Retinal pigment epithelial cell (primary cell): ENCODE results near the gene COX8A.

Experiments
- DNase-seq: peaks from one replicate; pipeline ENCODE4 v3.0.0-alpha.2; 2010; ENCODE audit warnings: low read depth
- H3K4me3 ChIP-seq: 2 replicates; pipeline ENCODE4 v1.5.1; 2011; ENCODE audit warnings: mild to moderate bottlenecking, low read length, control low read depth, moderate library complexity
- CTCF ChIP-seq: conservative IDR thresholded peaks from 2 replicates; pipeline ENCODE4 v1.5.1; 2011; ENCODE audit warnings: low read depth, low read length, control low read depth, inconsistent platforms

The COX8A gene

GRCh38 chr11:63938479-63939396, 35.7 kb upstream of the COX8A start, which contains the start of gene NAA40:
Gene NAA40 (plus strand): TSS chr11:63939002. CDS start chr11:63939097, 95 bp downstream.
- peak; percentile 83 for DNase-seq
- no peak for TF ChIP-seq CTCF
- H3K4me3 ChIP-seq, result peak within 1 kb of the TSS; percentile 85

DNA sequence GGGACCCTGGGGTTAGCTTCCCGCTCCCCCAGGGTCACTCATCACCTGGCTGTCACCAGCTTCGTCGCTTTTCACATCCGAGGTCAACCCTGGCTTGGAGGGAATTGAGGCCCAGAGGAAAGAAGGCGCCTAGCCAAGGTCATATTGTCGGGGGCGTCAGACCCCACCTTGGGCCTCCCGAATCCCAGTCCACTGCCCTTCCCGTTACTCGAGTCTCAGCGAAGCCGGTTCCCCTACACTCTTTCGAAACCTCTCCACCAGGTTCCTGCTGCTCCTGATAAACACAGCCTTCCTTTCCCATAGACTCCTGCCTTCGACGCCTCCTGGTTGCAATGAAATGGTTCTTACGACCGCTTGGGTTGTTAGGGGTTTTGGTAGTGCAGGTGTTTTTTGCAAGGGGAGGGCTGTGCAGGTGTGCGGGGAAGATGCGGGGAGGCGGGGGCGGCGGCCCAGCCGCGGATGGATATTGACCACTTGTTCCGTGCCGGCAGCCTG, 35.0 kb upstream of the COX8A start:
- no peak for DNase-seq
- peak overlapping the region; percentile 85 for H3K4me3 ChIP-seq
- TF ChIP-seq CTCF, result peak; percentile 5

DNA sequence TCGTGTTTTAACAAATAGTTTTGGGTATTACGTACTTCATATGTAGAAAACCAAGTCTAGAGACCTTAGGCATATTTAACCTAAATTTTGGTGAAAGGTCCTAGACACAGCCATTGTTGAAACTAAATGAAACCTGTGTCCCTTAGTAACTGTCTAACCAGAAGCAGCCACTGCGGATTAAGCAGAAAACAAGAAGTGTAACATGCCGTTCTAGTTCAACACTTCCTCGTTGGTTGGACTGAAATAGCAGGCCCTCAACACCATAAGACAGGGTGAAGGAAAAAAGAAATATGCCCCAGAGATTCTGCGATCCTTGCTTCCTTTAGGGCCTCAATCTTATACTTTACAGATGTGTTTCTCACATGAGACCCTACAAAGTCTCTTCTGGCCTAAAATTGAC, 33.6 kb upstream of the COX8A start:
- no peak for TF ChIP-seq CTCF
- no peak for DNase-seq
- H3K4me3 ChIP-seq, result no peak overlapping the region

DNA sequence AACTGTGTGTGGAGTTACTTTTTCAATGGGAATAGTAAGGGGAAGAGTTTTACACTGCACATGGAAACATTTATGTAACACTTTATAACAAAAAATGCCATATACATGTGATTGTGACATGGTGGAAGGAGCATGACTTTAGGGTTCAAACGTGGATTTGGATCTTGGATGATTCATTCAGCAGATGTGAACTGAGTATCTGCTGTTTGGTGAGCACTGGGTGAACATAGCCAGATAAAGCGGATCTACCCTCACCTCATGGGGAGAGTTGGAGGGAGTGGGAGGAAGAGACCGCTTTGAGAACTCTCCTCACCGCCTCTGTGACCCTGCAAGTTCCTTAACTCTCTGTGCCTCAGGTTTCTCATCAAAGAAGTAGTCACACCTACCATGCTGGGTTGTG, 32.5 kb upstream of the COX8A start:
- no peak for TF ChIP-seq CTCF
- DNase-seq, result no peak
- H3K4me3 ChIP-seq, result no peak overlapping the region

DNA sequence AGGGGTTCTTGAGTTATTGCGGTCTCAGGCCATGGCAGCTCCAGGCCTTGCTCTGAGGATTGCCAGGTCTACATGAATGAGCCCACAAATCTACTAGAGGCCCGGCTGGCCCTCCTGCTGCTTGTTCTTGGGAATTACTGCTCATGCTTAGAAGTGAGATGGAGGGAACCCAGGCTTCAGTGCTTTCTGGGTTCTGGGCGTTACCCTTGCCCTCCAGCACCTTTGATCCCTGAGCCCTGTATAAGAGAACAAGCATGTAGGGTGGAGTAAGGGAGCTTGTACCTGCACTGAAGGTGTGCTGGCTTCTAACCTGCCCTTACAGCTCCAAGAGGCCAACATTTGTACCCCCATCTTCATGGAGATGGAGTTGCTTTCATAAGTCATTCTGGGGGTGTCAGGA, 31.6 kb upstream of the COX8A start:
- H3K4me3 ChIP-seq, result no peak overlapping the region
- no peak for TF ChIP-seq CTCF
- DNase-seq, result no peak

GRCh38 chr11:63944987-63945386, 29.4 kb upstream of the COX8A start:
- DNase-seq, result no peak
- TF ChIP-seq CTCF, result no peak
- no peak overlapping the region for H3K4me3 ChIP-seq
